ENCODE results near the gene NIP7. TPM values are rescaled to one million over a fixed set of nuclear protein-coding genes. Genes with fewer than 3 reads are reported as not detected.

NIP7 gene
- total and polyA plus RNA-seq, 2 of the 8 experiments (the other 6 are each of a cell fraction or from before 2014, with no cell fraction given) = 14.5 to 52.2 TPM

- TF ChIP-seq CBX8 (IDR thresholded peaks at IDR 0.05; ENCODE audit: borderline replicate concordance, low read depth, low read length) (no peak), GTF2F1 (IDR thresholded peaks at IDR 0.05; ENCODE audit: borderline replicate concordance, low read depth, low read length) (peak; percentile 76), POU5F1 (IDR thresholded peaks at IDR 0.05; ENCODE audit: low read depth, low read length) (no peak), TEAD4 (IDR thresholded peaks at IDR 0.05; ENCODE audit: low read depth, low read length) (no peak), TAF7 (optimal IDR thresholded peaks at IDR 0.05; ENCODE audit: borderline replicate concordance, low read depth, low read length) (peak; percentile 76), TAF1 (IDR thresholded peaks at IDR 0.05; ENCODE audit: low read depth, low read length) (peak; percentile 95), SIX5 (IDR thresholded peaks at IDR 0.05; ENCODE audit: low read depth, low read length) (no peak), KDM1A (IDR thresholded peaks at IDR 0.05; ENCODE audit: borderline replicate concordance, low read length) (no peak), EGR1 (IDR thresholded peaks at IDR 0.05; ENCODE audit: borderline replicate concordance, low read depth, low read length) (peak; percentile 88), RFX5 (IDR thresholded peaks at IDR 0.05; ENCODE audit: borderline replicate concordance, low read depth, low read length) (peak; percentile 28; the same call in 1 of the 2 replicates), MAFK (IDR thresholded peaks at IDR 0.05; ENCODE audit: low read depth, low read length) (no peak), ATF2 (IDR thresholded peaks at IDR 0.05; ENCODE audit: low read length) (peak; percentile 91), RBBP5 (IDR thresholded peaks at IDR 0.05; ENCODE audit: borderline replicate concordance, low read depth, low read length) (0 out of 2 replicates have a peak, but pooled peaks have one; percentile 92), SP1 (IDR thresholded peaks at IDR 0.05; ENCODE audit: low read depth, low read length) (peak; percentile 56; the same call in 1 of the 2 replicates), HDAC6 (IDR thresholded peaks at IDR 0.05; ENCODE audit: low read depth, low read length) (no peak), JUN (IDR thresholded peaks at IDR 0.05; ENCODE audit: low read depth, low read length) (no peak), ZNF274 (IDR thresholded peaks at IDR 0.05; ENCODE audit: borderline replicate concordance, extremely low read depth, low read length) (no peak), SIRT6 (IDR thresholded peaks at IDR 0.05; ENCODE audit: low read length) (no peak), RNF2 (IDR thresholded peaks at IDR 0.05; ENCODE audit: borderline replicate concordance, low read depth, low read length, missing control alignments, poor library complexity, severe bottlenecking) (no peak), CTBP2 (IDR thresholded peaks at IDR 0.05; ENCODE audit: borderline replicate concordance, insufficient read depth, insufficient read length, low read length) (no peak), CBX5 (IDR thresholded peaks at IDR 0.05; ENCODE audit: low read depth, low read length) (no peak)
- TF ChIP-seq, protein P1, sequence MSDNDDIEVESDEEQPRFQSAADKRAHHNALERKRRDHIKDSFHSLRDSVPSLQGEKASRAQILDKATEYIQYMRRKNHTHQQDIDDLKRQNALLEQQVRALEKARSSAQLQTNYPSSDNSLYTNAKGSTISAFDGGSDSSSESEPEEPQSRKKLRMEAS (IDR thresholded peaks at IDR 0.05) = peak; percentile 73
Observed at GRCh38 chr16:69339289-69340094, at the start of gene NIP7, which contains the start of gene COG8 (continued).
